ENCODE measurements around the gene PLEKHM1.

Gene PLEKHM1

GRCh38 chr17:45427181-45427835 is 63.2 kb downstream of the PLEKHM1 start:
- DNase-seq (ENCODE audit: low spot score) = no peak

GRCh38 chr17:45426561-45426960 is 64.0 kb downstream of the PLEKHM1 start:
- DNase-seq (ENCODE audit: low spot score) = no peak

- DNase-seq (ENCODE audit: low spot score) = no peak
Observed at GRCh38 chr17:45425984-45426413, 64.5 kb downstream of the PLEKHM1 start.

DNA sequence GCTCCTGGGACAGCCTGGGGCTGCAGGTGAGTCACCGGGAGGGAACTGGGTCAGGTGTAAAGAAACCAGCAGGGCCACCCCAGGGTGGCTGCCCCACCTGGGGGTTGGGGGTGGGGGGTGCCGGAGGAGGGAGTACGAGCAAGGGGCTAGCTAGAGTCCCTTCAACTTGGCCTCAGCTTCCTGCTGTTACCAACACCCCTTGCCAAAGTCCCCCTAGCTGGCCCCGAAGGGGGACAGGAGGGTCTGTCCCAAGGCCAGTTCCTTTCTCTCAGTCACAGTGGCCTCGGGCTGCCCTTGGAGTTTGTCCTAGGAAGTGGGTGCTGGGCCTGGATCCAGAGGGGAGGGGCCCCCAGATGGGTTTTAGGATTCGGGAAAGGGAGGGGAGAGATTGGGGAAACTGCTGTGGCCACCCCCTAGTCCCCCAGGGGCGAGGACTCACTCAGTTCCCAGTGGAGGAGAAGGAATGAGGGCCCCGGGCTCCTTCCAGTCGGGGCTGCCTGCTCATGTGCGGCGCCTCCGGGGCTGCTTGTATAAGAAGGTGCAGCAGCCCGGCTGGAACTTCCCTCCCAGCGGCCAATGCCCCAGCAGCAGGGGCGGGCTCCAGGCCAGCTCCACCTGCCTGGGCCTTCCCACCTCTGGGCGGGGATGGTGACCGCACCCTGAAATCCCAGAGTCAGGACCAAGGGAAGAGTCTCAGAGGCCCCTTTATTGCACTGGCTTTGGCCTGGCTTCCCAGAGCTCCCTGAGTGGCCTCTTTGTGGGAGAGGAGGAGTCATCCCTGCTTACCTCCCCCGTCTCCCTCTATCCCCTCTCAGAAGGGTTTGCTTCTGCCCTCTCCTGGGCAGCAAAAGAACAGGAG is 65.2 kb downstream of the PLEKHM1 start:
- DNase-seq (ENCODE audit: low spot score) = no peak

DNA sequence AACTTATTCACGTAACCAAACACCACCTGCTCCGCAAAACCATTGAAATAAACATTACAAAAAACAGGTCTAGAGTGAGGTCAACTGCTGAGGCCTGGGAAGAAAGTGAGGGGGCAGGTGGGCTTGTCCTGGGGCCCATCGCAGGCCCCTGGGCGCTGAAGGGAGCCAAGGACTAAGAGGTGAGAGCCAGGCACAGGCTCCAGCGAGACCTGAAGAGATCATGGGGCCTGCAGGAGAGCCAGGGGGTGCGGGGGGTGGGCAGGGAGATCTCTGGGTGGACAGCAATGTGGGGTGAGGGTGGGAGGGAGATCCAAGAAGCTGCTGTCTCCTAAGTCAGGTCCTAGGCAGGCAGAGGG is 65.8 kb downstream of the PLEKHM1 start:
- DNase-seq (ENCODE audit: low spot score) = no peak

- no peak for DNase-seq (ENCODE audit: low spot score)
Observed at GRCh38 chr17:45423975-45424335, 66.6 kb downstream of the PLEKHM1 start.

GRCh38 chr17:45423304-45423974 is 67.1 kb downstream of the PLEKHM1 start:
- no peak for DNase-seq (ENCODE audit: low spot score)

GRCh38 chr17:45414990-45415881 is 75.3 kb downstream of the PLEKHM1 start:
- no peak for DNase-seq (ENCODE audit: low spot score)

DNA sequence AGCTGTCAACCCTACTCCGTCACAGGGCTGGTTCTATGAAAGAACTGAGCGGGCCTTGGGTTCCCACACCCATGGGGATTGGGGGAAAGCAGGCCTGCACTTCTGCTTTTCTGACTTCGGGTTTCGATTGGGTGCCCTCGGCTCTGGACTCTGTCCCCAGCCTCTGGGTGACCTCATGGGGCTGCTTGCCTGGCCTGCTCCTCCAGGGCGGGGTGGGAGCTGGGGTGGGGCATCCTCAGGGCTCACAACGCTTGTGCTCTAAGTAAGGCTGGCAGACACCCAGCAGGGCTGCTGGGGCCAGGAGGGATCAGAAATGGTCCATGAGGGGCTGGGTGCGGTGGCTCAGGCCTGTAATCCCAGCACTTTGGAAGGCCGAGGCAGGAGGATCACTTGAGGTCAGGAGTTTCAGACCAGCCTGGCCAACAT is 77.0 kb downstream of the PLEKHM1 start:
- DNase-seq (ENCODE audit: low spot score) = no peak

DNA sequence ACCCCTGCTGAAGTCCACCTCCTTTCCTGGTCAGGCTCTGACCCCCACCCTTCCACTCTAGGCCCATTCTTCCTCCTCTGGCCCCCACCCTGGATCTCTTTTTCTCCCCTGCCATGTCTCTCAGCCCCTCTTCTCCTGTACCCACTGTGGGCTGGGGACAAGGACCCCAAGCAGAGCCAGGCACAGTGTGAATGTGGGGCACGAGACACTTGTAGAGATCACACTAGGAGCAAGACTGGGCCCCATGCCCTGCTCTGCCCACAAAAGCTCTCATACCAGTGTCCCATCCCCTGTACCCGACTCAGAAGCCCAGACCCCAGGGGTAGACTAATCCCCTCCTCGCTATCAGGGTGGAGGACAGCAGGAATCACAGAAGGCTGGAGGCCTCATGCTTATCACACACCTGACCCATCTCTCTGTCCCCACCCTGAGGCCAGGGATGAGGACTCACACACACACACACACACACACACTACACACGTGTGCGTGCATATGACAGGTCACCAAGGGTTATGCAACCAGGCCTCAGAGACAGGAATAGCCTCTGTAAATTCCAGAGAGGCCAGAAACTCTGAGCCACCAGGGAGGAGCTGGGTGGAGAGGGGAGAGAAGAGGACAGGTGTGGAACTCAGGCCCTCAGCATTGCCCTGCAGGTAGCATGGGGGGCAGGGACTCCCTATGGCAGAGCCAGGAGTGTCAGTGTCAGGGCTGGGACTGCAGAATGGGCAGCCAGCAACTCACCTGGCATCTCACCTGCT is 79.0 kb downstream of the PLEKHM1 start:
- DNase-seq (ENCODE audit: low spot score) = no peak

DNA sequence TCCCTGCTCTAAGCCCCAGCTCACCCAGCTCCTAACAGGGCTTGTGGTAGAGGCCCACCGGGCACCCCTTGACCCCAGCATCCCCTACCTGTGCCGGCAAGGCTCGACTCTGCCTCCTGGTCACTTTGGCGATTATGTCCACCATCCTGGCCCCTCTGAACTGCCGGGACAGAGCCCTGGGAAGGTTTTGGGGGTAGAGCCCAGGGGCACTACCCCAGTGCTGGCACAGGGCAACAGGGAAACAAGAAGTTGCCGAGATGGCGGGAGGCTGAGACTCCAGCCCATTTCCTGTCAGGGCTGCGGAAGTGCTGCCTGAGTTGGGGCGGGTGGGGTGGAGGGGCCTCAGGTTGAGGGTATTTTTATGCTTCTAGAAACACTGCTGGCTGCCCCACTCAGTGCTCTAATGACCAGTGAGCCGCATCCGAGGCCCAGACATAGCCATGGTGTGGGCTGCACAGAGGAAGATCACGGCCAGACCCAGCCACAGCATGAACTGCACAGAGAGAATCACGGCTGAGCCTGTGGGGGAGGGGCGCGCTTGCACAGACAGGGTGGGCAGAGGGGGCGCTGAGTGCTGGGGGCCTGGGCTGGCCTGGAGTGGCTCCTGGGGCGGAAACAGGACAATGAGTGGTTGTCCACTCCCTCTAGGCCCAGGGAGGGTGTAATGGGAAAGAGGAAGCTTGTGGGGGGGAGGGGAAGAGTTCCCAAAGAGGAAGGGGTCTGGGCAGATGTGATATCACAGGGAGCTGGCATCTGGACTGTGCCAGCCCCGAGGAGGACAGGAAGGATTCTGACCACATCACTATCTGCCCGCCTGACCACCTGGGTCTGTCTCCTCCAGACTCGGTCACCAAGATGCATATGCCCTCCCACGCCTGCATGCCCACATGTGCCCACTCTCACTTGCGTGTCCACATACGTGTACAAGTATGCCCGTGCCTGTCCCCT is 80.1 kb downstream of the PLEKHM1 start:
- DNase-seq (ENCODE audit: low spot score) = no peak

- no peak for DNase-seq (ENCODE audit: low spot score)
Observed at GRCh38 chr17:45409659-45410076, 80.9 kb downstream of the PLEKHM1 start.

DNA sequence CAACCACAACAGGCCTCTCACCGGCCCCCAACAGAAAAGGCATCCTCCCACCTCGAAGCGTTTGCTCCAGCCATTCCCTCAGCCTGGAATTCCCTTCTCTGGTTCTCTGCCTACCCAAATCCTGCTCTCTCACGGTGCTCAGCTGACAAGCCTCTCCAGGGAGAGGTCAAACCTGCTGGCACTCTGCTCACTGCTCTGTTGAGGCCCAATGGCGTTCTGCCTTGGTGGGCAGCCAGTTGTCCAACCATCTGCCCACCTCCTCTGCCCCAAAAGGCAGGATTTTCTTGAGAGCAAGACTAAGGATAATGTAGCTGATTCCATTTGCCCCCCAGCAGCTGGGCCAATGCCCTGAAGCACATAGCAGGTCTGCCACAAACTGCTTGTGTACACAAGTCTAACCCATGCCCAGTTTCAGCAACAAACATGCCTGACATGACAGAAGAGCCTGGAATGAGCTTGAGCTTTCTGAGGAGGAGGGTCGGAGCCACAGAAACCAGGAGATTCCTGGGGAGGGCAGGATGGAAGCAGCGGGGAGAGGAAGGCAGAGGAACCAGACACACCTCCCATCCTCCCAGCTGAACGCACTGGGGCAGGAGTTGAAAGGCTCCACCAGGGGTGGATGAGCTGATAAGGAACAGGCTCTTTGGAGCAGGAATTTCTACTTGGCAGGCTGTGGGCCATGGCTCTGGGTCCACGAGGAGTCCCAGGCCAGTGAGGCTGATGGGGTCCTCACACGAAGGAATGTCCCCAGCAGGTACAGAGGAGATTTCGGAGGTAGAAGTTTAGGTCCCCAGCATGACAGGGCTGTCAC is 81.7 kb downstream of the PLEKHM1 start:
- no peak for DNase-seq (ENCODE audit: low spot score)

- DNase-seq (ENCODE audit: low spot score) = no peak
Observed at GRCh38 chr17:45406107-45406506, 84.4 kb downstream of the PLEKHM1 start.

DNA sequence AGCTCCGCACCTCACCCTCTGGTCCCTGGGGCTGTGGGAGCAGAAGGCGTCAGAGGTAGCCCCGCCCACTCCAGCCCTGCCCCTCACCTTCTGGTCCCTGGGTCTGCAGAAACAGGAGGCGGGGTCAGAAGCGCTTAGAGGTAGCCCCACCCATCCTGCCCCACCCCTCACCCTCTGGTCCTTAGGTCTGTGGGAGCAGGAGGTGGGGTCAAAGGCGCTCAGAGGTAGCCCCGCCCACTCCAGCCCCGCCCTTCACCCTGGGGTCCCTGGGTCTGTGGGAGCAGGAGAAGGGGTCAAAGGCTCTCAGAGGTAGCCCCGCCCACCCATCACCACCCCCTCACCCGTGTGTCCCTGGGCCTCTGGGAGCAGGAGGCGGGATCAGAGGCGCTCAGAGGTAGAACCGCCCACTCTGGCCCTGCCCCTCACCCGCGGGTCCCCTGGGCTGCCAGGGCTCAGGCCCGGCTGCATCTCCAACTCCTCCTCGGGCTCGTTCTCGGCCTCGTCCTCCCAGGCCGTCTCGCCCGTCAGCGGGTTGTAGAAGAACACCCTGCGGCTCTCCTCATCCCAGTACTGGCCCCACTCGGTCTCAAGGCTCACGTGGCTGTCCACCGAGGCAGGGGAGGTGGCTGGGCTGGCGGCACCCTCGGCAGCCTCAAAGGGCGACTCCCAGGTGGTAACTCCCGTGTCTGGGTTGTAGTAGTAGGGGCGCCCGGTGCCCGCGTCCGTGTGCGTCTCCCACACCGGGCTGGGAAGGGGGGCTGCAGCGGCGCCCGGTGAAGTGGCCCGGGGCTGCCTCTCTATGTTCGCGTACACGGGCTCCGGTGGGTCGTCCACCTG is 85.1 kb downstream of the PLEKHM1 start:
- DNase-seq (ENCODE audit: low spot score) = no peak

- DNase-seq (ENCODE audit: low spot score) = no peak
Observed at GRCh38 chr17:45404870-45405249, 85.7 kb downstream of the PLEKHM1 start.

- no peak for DNase-seq (ENCODE audit: low spot score)
Observed at GRCh38 chr17:45403906-45404490, 86.5 kb downstream of the PLEKHM1 start.

DNA sequence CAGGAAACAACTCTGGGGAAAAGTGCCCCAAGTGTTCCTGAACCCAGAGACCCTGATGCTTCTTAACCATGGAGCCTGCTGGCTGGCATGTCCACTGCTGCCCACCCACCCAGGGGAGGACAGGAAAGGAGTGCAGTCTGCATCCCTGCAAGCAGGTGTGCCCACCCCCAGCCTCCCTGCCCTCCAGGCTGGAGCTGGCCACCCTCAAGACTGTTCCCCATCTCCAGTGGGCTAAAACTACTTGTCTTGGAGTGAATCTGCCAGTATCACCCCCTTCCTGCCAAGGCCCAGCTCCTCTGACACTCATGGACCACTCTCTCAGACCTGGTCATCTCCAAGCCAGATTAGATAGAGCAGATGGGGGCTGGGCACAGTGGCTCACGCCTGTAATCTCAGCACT is 87.6 kb downstream of the PLEKHM1 start:
- no peak for DNase-seq (ENCODE audit: low spot score)

All from hematopoietic multipotent progenitor cell treated with erythropoietin and hydrocortisone succinate and interleukin-3 and kit ligand, for 15 days (in vitro differentiated cells).